Bronchial epithelial cell (primary cell): Measurements from ENCODE around the gene NR6A1. TPM values are rescaled to one million over a fixed set of nuclear protein-coding genes. Genes with fewer than 3 reads are reported as not detected.
"Not testable (repeated sequence)": the region's sequence is repeated elsewhere in the genome, so short reads cannot be mapped to it uniquely, and the experiment has no call there.

Experiments
- DNase-seq: peaks from one replicate; pipeline ENCODE4 v3.0.0-alpha.2; 2010; ENCODE audit warnings: low read depth
- FAIRE-seq: peaks from 2 replicates; lab custom pipeline; 2011; peaks lifted over from hg19 to GRCh38; lab: Jason Lieb, UNC
- H3K27me3 ChIP-seq: 2 replicates; pipeline ENCODE4 v1.5.1; 2011; ENCODE audit warnings: low read length; ENCODE audit not compliant: control insufficient read depth, insufficient read depth
- H3K36me3 ChIP-seq: 2 replicates; pipeline ENCODE4 v1.5.1; 2011; ENCODE audit warnings: low read length; ENCODE audit not compliant: control insufficient read depth, insufficient read depth
- H3K4me3 ChIP-seq: 2 replicates; pipeline ENCODE4 v1.5.1; 2011; ENCODE audit warnings: mild to moderate bottlenecking, low read depth, low read length, control low read depth
- total RNA-seq: library from RNA; depleted of rRNA; stranded (reverse); fragments of >200 nt; gene quantifications from 2 replicates; pipeline ENCODE4 v1.2.1, GENCODE V29; 2014
- TF ChIP-seq, protein P1 (sequence below): IDR thresholded peaks from 2 replicates; pipeline ENCODE4 v1.5.1; 2011; ENCODE audit warnings: mild to moderate bottlenecking, moderate library complexity, low read length, control low read depth, inconsistent platforms; ENCODE audit not compliant: insufficient read depth, severe bottlenecking

The NR6A1 gene
- total RNA-seq, 1 donor from 2014 or later = 2.9 TPM

DNA sequence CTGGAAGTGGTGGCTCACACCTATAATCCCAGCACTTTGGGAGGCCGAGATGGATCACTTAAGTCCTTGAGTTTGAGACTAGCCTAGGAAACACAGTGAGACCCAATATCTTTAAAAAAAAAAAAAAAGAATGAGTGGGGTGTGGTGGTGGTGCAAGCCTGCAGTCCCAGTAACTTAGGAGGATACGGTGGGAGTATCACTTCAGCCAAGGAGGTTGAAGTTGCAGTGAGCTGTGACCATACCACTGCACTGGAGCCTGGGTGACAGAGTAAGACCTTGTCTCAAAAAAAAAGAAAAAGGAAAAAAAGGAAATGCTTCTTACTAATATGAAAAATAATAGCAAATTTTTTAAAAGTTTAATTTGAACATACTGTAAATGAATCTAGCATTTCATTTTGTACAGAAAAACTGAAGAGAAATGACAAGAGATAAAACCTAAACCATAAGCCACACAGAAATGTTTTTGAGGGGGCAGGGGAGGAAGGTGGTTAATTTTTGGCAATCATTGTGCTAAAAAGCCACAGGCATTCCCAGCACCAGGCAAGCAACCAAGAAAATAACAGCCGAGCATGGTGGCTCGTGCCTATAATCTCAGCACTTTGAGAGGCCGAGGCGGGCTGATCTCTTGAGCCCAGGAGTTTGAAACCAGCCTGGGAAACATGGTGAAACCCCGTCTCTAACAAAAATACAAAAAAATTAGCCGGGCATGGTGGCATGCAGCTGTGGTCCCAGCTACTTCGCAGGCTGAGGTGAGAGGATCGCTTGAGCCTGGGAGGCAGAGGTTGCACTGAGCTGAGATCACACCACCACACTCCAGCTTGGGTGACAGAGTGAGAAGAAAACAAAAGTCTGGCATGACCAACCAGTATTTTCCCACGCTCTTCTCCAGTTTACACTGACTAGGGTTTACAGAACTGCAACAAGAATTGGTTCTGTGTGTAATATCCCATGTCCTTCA is 149.5 kb downstream of the NR6A1 start:
- Histone ChIP-seq H3K36me3 (no peaks in the 10 kb centered on the region), H3K27me3 (no peaks in the 10 kb centered on the region), H3K4me3 (no peak overlapping the region)
- FAIRE-seq = no peak
- DNase-seq = no peak
- TF ChIP-seq, protein P1, sequence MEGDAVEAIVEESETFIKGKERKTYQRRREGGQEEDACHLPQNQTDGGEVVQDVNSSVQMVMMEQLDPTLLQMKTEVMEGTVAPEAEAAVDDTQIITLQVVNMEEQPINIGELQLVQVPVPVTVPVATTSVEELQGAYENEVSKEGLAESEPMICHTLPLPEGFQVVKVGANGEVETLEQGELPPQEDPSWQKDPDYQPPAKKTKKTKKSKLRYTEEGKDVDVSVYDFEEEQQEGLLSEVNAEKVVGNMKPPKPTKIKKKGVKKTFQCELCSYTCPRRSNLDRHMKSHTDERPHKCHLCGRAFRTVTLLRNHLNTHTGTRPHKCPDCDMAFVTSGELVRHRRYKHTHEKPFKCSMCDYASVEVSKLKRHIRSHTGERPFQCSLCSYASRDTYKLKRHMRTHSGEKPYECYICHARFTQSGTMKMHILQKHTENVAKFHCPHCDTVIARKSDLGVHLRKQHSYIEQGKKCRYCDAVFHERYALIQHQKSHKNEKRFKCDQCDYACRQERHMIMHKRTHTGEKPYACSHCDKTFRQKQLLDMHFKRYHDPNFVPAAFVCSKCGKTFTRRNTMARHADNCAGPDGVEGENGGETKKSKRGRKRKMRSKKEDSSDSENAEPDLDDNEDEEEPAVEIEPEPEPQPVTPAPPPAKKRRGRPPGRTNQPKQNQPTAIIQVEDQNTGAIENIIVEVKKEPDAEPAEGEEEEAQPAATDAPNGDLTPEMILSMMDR = no peak

DNA sequence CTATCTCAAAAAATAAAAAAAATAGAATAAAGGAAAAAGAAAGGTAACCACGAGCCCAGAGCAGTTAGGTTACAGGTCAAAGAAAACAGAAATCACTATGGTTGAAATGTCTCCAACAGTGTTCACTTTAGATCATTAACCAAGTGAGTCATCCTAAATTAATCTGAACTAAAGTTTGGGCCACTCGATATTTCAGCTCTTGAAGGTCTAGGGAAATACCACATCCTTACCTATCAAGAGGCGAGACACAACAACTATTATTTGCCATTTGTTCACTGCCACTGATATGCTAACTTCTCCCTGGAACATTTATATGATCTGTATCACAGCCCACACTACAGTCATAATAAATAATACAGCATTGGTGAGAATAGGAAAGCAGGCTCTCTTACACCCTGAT is 152.6 kb downstream of the NR6A1 start:
- Histone ChIP-seq H3K36me3 (no peaks in the 10 kb centered on the region), H3K4me3 (no peak overlapping the region), H3K27me3 (no peaks in the 10 kb centered on the region)
- DNase-seq (no peak), FAIRE-seq (no peak)
- TF ChIP-seq, protein P1 = no peak

DNA sequence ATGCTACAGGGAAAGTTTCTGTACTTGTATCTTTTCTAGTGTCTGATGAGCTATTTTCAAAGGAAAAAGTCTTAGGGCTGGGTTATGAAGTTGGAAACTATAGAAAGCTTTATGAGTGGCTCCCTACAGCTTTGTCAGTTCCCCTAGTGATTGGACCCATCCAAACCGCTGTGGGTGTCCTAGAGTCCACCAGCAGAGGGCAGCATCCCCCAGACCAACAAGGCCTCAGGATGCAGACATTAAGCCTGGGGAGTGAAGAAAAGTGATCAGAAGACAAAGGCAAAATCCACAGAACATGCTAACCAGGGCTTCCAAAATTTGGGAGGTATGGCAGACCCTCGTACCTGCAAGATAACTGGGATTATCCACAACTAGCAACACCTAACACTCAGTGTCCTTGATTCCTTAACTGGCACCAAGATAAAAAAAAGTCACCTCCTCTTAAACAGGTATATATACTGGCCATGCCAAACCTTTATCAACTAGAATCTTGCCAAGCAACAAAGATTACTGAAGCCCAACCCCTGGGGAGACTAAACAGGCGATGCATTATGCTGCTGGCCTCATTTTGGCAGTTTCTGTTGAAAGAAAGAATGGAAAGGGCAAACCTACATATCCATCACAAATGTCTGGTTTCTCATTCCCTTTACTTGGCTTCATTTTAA is 153.5 kb downstream of the NR6A1 start:
- peak; percentile 65 for DNase-seq
- Histone ChIP-seq H3K4me3 (no peak overlapping the region), H3K36me3 (no peaks in the 10 kb centered on the region), H3K27me3 (no peaks in the 10 kb centered on the region)
- TF ChIP-seq, protein P1 = peak; percentile 88
- peak; percentile 7 for FAIRE-seq

DNA sequence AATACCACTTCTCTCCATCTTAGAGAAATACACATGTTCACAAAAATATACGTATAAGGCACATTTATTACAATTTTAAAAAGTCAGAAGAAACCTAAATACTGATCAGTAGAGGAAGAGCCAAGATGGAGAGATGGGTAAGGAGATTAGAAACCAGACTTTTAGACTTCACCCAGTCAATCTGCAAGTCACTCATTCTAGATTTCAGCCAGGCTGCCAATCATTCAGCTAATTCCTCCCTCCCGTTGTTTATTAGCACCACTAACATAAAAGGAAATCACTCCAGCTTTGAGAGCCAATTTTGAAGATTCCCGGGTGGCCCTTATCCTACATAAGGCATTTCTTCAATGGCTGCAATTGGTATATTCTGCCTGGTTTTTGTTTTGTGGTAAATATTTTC is 154.2 kb downstream of the NR6A1 start:
- Histone ChIP-seq H3K27me3 (no peaks in the 10 kb centered on the region), H3K36me3 (no peaks in the 10 kb centered on the region), H3K4me3 (no peak overlapping the region)
- TF ChIP-seq, protein P1 = no peak
- DNase-seq (no peak), FAIRE-seq (no peak)

DNA sequence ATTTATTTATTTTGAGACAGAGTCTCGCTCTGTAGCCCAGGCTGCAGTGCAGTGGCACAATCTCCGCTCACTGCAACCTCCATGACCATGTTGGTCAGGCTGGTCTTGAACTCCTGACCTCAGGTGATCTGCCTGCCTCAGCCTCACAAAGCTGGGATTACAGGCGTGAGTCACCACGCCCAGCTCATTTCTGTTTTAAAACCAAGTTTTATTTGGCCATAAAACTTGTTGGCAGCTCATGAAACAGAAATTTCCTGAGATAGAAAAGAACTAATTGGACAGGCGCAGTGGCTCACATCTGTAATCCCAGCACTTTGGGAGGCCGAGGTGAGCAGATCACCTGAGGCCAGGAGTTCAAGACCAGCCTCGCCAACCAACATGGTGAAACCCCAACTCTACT is 155.3 kb downstream of the NR6A1 start:
- not testable (repeated sequence) for FAIRE-seq, DNase-seq, H3K27me3 ChIP-seq, H3K4me3 ChIP-seq, H3K36me3 ChIP-seq

DNA sequence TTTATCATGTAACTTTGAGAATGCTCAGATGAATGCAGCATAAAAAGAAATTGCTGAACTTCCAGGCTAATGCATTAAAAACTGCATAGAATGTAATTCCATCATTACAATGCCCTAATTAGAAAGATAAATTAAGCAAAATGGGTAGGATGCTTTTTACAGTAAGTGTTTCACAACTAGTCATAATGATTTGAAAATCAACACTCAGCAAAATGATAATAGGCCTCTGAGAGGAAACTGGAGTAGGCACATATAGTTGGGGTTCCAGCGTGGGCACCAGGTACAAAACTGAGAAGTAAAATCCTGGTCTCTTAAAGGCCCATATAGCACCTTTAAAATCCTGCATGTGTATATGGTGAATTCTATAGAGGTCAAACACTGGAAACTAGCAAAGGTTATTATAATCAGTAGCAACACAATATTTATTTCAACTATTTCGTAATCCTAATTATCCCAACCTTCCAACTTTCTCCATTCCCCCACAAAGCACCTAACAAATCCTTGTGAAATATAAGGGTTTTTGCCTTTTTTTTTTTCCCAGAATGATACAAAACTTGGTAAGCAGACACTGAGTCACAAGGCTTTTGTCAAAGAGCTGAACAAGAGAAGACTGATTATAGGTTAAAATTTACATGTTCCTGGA is 155.9 kb downstream of the NR6A1 start:
- no peak for FAIRE-seq

More for the DNA sequence above, 155.9 kb downstream of the NR6A1 start:
- no peak for DNase-seq
- TF ChIP-seq, protein P1 = no peak
- Histone ChIP-seq H3K4me3 (no peak overlapping the region), H3K36me3 (no peaks in the 10 kb centered on the region), H3K27me3 (no peaks in the 10 kb centered on the region)
